HG02642 (cell line): Measurements from ENCODE around the gene OSTF1.

ENCODE experiments used
- ATAC-seq: cut with Tn5 transposase; IDR thresholded peaks from one replicate; pipeline ENCODE4 v1.9.1; 2021; ENCODE audit warnings: mild to moderate bottlenecking; ENCODE audit not compliant: unreplicated experiment, poor library complexity

The OSTF1 gene, protein sequence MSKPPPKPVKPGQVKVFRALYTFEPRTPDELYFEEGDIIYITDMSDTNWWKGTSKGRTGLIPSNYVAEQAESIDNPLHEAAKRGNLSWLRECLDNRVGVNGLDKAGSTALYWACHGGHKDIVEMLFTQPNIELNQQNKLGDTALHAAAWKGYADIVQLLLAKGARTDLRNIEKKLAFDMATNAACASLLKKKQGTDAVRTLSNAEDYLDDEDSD

DNA sequence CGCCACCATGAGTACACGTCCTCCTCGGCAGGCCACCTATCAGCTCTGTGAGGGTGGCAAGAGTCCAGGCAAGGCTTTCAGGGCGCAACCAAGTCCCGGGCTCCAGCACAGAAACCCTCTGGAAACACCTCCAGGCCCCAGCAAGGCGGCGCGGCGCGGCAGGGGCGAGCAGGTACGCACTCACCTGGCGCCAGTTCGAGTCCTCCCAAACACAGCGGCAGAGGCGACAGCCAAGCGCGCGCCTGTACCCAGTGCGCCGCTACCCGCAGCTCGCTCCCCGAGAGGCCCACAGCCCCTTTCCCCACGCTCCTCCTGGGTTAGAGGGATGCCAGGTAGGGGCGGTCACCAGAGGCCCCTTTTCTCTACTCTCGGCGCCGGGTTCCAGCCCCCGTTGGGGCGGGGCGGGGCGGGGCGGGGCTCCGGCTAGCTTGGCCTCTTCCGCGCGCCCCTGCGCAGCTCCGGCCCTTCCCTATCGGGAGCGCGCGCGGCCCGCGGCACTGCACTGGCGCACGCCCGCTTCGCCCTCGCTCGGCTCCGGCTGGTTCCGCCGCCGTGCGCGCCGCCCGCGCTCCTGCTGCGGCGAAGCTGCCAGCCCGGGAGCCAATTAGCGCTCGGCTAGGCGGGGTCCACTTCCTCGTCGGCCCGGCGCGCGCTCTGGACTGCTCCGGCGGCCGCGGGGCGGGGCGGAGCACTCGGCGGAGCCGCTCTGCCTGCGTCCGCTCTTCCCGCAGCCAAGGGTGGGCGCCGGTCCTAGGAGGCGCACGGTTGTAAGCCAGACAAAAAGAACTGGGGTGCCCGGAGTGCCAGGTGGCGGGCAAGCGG lies at the start of gene OSTF1, which contains the start of gene NMRK1:
Gene OSTF1, plus strand, starts transcription at position 691 of the 822 bp plus-strand sequence. CDS start 179 bp downstream, outside the sequence.
Gene NMRK1, minus strand, starts transcription at position 332 of the 822 bp plus-strand sequence. CDS start 5,040 bp downstream, outside the sequence.
- ATAC-seq = peak; percentile 91

DNA sequence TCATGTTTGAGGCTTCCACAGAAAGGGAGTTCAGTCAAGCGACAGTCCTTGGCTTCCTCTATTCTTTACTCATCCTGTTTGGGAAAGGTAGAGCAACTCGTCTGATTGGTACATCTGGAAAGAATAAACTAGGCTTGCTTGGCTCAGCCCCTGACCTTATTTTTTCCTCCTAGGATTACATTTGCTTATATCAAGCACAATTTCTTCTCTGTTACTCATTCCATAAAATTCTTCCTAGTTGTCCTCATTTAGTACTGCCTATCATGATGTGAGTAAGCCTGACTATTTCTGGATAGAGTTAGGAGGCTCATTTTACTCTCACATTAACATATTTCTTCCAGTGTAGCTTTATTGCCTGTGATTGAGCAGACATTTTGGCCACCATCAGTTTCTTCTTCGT lies 49.3 kb upstream of the OSTF1 start:
- no peak for ATAC-seq

DNA sequence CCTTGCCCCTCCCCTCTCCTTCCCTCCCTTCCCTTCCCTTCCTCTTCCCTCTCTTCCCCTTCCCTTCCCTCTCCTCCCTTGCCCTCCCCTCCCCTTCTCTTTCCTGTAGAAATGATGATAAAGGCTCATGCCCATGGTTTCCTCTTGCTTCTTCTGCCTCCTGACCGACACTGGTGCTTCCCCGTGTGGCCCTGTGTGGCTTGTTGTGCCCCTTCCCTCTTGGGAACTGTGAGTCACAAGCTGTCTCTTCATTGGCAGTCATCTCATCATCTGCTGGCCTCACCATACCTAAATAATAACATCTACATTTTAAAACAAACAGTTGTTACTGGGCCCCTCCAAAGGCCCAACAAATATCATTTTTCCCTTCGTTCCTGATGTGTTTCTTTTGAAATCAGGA lies 48.5 kb upstream of the OSTF1 start:
- no peak for ATAC-seq

DNA sequence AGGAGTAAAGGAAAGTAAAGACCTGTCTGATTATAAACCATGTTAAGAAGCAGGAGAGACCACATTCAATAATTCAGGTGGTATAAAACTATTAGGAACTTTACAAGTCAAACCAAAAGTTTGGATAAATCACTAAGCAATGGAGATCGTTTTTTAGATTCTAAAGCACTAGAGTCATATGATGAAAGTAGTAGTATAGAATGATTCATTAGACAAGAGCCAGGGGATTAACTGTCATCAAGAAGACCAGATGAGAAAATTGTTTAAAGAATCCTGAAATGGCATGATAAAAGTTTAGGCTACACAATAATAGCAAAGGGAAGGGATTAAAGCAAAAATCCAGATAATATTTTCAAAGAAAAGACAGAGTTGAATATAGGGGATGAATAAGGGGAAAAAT lies 47.3 kb upstream of the OSTF1 start:
- ATAC-seq = no peak

DNA sequence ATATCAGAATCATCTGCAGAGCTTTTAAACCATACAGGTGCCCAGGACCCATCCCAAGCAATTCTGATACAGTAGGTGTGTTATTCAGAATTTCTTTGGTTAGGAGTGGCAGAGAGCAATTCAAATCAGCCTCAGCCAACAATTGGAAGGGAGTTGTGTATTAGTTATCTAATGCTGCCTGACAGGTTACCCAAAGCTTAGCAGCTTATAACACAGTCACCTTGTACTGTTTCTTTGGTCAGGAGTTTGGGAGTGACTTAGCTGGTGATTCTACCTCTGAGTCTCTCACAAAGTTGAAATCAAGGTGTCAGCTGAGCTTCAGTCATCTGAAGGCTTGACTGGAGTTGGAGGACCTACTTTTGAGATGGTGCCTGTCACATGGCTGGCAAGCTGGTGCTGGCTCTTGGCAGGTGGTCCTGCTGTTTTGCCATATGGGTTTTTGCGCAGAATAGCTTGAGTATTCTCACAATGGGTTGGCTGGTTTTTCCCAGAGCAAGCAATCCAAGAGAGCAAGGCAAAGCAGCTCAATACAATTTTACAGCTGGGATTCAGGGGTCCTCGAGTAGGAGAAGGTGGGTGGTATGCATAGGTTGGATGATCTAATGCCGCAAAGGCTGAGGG lies 41.5 kb upstream of the OSTF1 start:
- no peak for ATAC-seq

DNA sequence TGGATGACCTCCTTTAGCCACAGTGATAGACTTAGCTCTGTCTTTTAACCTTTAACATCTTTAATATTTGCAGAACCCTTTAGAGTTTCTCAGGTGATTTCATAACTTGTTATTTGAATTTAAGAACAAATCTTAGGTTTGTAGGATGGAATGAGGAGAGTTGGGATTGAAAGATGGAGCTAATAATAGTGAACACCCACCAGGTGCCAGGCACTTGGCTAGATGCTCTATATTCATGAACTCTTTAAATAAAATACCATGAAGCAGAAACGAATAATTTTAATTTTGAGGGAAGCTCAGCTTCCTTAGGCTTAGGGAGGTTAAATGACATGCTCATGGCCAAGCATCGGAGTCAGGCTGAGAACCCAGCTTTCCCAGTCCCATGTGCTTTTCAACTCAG lies 40.8 kb upstream of the OSTF1 start:
- no peak for ATAC-seq

DNA sequence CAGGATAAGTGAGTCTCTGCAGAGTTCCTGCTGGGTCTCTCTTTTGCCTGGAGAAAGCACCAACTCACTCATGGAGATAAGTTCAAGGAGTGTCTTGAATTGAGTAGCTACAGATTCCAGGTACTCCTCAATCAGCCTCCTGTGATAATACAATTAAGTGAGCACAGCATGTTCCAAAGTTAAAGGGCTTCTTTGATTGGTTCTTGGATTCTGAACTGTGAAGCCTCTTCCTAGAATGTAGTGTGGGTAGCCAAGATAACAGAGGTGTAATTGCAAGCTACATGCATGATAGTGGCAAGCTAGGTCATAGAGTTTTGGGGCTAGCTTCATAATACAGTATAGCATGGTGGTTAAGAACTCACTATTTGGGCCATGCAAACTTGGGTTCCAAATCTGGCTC lies 37.0 kb upstream of the OSTF1 start:
- no peak for ATAC-seq

DNA sequence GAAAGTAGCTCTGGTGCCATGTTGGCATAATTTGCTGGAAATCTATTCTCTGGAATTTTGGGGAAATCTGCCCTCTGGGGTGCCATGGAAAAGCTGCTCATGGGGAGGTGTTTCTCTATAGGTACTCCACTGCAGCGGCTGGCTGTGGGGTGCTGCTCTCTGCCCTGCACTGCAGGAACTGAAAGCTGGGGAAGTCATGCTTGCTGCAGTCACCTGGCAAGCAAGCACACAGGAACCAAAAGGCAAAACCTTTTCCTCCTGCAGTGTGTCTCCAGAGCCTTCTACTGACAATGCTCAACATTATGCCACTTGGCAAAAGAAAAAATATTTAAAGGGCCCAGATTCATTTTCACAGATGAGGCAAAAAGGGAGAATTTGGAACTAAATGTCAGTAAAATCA lies 34.4 kb upstream of the OSTF1 start:
- ATAC-seq = peak; percentile 90

DNA sequence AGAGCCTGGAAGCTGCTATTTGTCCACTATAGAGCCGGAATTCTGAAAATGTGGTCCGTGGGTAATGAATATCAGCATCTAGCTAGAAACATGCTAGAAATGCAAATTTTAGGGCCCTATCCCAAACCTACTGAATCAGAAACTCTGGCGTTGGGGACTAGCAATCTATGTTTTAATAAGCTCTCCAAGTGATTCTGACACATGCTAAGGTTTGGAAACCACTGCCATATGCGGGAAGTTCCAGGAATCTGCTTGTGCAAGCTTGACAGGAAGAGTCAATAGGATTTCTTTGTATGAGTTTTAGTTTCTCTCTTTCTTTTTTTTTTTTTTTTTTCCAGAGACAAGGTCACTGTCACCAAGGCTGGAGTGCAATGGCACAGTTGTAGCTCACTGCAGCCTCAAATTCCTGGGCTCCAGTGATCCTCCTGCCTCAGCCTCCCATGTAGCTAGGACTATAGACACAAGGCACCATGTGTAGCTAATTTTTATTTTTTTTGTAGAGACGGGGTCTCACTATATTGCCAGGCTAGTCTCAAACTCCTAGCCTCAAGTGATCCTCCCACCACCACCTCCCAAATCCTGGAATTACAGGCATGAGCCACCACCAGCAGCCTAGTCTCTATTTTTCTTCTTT lies 33.8 kb upstream of the OSTF1 start:
- ATAC-seq = no peak

DNA sequence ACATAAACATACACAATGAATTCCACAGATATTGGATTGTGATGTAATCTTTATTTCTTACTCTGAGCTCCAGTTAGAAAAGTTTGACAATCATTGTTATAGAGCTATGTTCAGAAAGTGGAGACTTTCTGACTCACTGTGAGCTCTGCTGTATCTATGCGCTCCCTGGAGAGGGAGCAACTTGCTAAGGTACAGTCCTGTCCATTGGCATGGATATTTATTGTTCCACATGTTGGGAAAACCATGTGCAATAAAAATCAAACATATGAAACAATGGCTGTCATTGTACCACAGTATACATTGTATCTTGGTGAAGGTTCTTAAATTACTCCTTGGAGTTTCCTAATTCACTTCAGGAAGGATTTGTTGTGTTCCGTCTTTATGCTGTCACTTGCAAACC lies 27.1 kb upstream of the OSTF1 start:
- no peak for ATAC-seq

DNA sequence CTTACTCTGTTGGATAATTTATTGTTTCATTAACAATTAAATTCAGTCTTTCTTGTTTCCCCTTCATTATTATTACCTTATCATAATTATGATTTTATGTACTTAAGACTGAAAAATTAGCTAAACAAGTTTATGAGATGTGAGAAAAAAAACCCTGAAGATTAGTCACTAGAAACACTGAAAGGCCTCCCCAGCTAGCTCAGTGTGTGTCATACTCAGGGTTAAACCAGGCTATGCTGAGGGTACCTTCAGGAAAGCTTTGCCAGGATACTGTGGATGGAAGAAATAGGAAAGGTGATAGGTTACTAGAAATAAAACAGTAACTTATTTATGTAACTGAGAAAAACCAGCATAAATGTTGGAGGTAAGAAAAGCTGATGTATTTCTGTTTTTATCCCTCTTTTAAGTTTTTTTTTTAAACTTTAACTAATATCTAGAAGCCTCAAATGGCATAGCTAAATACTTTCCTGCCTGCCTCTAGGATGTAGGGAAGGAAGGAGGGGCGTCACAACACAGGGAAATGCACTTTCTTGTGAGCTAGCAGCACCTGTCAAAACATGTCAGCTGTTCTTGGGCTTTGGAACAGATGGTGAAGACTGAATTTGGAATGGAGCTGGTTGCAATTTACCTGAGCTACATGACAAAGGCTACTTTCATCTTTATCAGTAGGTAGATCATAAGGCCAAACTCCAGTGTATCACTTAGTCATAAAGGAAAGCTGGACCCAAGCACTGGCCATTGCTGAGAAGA lies 24.6 kb upstream of the OSTF1 start:
- no peak for ATAC-seq

DNA sequence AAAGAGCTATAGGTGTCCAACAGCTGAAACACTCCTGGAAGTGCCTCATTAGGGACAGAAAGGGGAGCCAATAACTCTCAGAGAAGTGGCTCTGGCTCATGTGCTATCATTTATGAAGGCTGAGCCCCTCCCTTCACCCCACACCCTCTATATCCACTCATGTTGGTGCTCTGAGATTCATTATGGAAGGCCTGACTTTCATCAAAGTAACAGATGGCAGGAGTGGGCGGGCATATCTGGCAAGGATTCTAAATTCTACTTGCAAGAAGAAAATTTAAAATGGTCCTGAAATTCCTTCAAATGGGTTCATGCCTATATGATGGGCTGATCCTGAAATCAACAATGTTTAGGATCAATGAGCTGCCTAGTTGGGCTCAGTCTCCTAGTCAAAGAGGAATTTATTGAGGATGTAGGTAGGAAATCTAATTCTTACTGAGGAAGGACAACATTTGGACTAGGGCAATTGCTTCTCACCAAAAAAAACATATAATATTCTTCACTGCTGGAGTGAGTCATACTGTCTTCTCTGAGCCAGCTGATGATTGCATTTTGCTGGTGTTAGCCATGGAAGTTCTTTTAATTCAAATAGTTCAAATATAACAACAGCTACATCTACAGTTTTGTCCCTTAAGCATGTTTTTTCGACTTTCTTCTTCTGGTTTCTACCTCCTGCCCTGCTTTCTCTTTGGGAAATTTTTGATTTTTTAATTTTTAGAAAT lies 23.8 kb upstream of the OSTF1 start:
- ATAC-seq = no peak

DNA sequence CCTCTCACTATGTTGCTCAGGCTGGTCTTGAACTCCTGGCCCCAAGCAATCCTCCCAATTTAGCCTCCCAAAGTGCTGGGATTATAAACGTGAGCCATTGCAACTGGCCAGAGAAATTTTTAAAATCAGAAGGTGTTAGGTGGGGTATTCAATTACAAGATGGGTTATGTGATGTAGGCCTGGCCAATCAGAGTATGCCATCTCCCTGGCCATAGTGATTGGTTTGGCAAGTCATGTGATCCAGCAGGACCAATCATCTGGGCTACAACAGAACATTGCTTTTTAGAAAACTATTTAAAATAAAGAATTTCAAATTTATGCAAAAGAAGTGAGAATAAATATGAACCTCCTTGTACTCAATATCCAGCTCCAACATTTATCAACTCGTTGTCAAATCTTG lies 22.8 kb upstream of the OSTF1 start:
- no peak for ATAC-seq

DNA sequence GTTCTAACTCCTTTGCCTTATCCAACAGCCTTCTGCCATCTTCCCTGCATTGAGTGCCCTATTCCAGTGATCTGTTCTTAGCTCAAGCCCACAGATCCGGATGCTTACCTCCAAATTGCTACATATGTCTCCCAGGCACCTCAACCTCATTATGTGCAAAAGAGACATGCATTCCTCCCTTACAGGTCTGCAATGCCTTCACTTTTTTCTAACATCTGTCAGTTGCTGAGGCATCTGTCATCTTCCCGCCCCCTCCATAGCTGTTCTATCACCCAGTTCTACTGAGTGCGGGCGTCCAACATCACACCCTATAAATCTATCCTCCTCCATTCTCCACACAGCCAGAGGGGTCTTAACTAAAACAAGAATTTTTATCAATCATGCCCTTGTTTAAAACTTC lies 20.4 kb upstream of the OSTF1 start:
- no peak for ATAC-seq

DNA sequence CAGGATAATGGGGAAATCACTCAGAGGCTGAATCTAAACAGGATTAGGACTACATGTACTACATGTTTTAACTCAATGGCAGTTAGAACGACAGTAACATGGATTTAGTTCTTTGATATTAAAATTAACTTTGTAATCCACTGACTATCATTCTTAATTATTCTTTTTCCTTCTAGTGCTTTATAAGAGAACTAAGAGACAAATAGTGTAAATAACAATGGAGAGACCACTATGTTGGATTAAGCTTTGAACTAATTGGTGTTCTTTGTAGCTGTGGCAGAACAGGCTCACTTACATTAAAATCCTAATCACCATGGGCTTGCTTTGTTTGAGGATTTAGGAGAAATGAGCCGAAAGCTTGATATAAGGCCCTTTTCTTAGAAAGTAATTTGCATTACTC lies 19.1 kb upstream of the OSTF1 start:
- no peak for ATAC-seq

DNA sequence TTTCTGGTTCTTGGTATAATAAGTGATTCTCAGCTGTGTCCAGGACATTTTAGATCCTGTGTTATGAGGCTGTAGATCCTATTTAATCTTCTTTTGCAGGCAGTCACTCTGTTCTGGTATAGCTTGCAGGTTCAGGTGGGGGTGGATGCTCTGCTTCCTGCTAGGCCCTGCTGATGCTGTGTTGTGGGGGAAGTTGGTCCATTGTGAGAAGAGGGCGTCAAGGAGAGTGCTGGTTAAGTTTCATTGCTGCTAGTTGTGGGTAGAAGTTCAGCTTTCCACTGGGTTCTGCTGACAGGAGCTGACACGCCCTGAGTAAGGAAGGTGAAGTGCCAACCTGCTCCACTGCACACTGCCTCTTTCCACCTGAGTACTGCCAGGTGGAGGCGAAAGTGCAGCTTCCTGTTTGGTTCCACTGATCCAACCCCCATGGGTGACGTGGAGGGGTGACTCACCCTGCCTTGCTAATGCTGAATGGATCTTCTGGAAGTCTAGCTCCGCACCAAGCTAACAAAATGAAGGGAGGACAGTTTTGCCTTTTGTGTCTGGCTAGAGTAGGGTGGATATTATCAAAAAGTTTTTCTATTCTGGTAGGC lies 16.7 kb upstream of the OSTF1 start:
- peak; percentile 71 for ATAC-seq

DNA sequence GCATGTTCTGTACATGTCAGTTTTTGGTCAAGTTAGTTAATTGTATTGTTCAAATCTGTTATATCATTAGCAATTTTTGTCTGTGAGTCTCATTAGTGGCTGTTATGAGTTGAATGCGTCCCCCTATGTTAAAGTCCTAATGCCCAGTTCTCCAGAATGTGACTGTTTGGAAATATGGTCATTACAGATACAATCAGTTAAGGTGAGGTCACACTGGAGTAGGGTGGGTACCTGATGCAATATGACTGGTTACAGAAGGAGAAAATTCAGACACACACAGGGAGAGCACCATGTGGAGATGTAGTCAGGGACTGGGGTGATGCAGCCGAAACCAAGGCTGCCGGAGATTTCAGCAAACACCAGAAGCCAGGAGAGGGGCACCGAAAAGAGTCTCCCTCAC lies 15.4 kb upstream of the OSTF1 start:
- no peak for ATAC-seq

DNA sequence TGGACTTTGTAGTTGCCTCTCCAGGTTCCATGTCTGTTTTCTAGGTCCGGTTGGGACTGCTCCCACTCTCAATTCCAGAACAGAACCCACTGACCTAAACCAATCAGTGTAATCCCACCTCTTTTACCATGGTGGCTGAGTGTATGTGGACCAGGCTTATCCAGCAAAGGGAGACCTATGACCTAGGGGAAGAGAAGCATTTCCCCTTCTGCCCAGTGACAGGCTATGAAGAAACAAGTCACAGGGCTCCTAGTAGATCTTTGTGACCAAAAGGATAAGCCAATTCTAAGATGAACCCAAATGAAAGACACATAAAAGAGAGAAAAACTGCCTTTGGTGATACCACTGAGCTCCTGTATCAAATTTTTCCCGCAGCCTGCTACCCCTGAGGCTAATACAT lies 6.7 kb upstream of the OSTF1 start:
- no peak for ATAC-seq
